H9 (cell line): ENCODE data around the gene ROBO3. TPM values are rescaled to one million over a fixed set of nuclear protein-coding genes. Genes with fewer than 3 reads are reported as not detected.

ENCODE experiments used
- DNase-seq: peaks from one replicate; pipeline ENCODE4 v3.0.0-alpha.2; 2017
- H2AFZ ChIP-seq: one replicate; pipeline ENCODE4 v1.6.1; 2013; ENCODE audit warnings: mild to moderate bottlenecking, low read length, control low read depth, moderate library complexity
- H2AK5ac ChIP-seq: 2 replicates; pipeline ENCODE4 v1.6.1; 2013; ENCODE audit warnings: low read length, control low read depth, mixed read lengths; ENCODE audit not compliant: insufficient read length
- H2BK120ac ChIP-seq: one replicate; pipeline ENCODE4 v1.6.1; 2013; ENCODE audit warnings: low read depth, mild to moderate bottlenecking, low read length, control low read depth, inconsistent platforms; ENCODE audit not compliant: poor library complexity, severe bottlenecking
- H2BK12ac ChIP-seq: 2 replicates; pipeline ENCODE4 v1.6.1; 2013; ENCODE audit warnings: low read length, control low read depth, mixed read lengths, low read depth; ENCODE audit not compliant: insufficient read length
- H2BK15ac ChIP-seq: 2 replicates; pipeline ENCODE4 v1.6.1; 2013; ENCODE audit warnings: low read depth, low read length, control low read depth
- H2BK20ac ChIP-seq: one replicate; pipeline ENCODE4 v1.6.1; 2013; ENCODE audit warnings: low read depth, mild to moderate bottlenecking, low read length, control low read depth, inconsistent platforms; ENCODE audit not compliant: poor library complexity, severe bottlenecking
- H2BK5ac ChIP-seq: 2 replicates; pipeline ENCODE4 v1.6.1; 2013; ENCODE audit warnings: low read length, control low read depth, mixed read lengths; ENCODE audit not compliant: insufficient read length
- H3K14ac ChIP-seq: 2 replicates; pipeline ENCODE4 v1.6.1; 2013; ENCODE audit warnings: low read length, control low read depth; ENCODE audit not compliant: insufficient read depth
- H3K18ac ChIP-seq: 2 replicates; pipeline ENCODE4 v1.6.1; 2013; ENCODE audit warnings: low read depth, mild to moderate bottlenecking, mixed read lengths, low read length, control low read depth; ENCODE audit not compliant: insufficient read length
- H3K23ac ChIP-seq: 2 replicates; pipeline ENCODE4 v1.6.1; 2013; ENCODE audit warnings: low read length, control low read depth, mixed read lengths, low read depth; ENCODE audit not compliant: insufficient read length
- H3K23me2 ChIP-seq: 2 replicates; pipeline ENCODE4 v1.6.1; 2013; ENCODE audit warnings: low read depth, mild to moderate bottlenecking, mixed read lengths, low read length, control low read depth; ENCODE audit not compliant: insufficient read length, poor library complexity, severe bottlenecking
- H3K27ac ChIP-seq: 2 replicates; pipeline ENCODE4 v1.5.1; 2013; ENCODE audit warnings: low read length, control low read depth, mixed read lengths, low read depth; ENCODE audit not compliant: insufficient read length
- H3K27me3 ChIP-seq: 2 replicates; pipeline ENCODE4 v1.6.1; 2013; ENCODE audit warnings: low read length, control low read depth, inconsistent platforms; ENCODE audit not compliant: insufficient read depth
- H3K4ac ChIP-seq: 2 replicates; pipeline ENCODE4 v1.6.1; 2013; ENCODE audit warnings: low read depth, mild to moderate bottlenecking, control low read depth, inconsistent platforms, low read length, moderate library complexity
- H3K4me1 ChIP-seq: 2 replicates; pipeline ENCODE4 v1.6.1; 2013; ENCODE audit warnings: low read length, control low read depth, inconsistent platforms; ENCODE audit not compliant: insufficient read depth
- H3K4me2 ChIP-seq: 2 replicates; pipeline ENCODE4 v1.6.1; 2013; ENCODE audit warnings: low read length, control low read depth, mixed read lengths; ENCODE audit not compliant: insufficient read length, insufficient read depth
- H3K56ac ChIP-seq: 2 replicates; pipeline ENCODE4 v1.6.1; 2013; ENCODE audit warnings: low read depth, mild to moderate bottlenecking, mixed read lengths, low read length, control low read depth; ENCODE audit not compliant: insufficient read length
- H3K79me1 ChIP-seq: 2 replicates; pipeline ENCODE4 v1.6.1; 2013; ENCODE audit warnings: low read depth, mild to moderate bottlenecking, moderate library complexity, low read length, control low read depth, inconsistent platforms; ENCODE audit not compliant: insufficient read depth, poor library complexity, severe bottlenecking
- H3K79me2 ChIP-seq: 2 replicates; pipeline ENCODE4 v1.6.1; 2013; ENCODE audit warnings: low read length, control low read depth, inconsistent platforms; ENCODE audit not compliant: insufficient read depth
- H3K9ac ChIP-seq: 2 replicates; pipeline ENCODE4 v1.6.1; 2013; ENCODE audit warnings: low read length, control low read depth, mixed read lengths; ENCODE audit not compliant: insufficient read length; ENCODE audit errors: extremely low read depth
- H3K9me3 ChIP-seq: one replicate; pipeline ENCODE4 v1.6.1; 2013; ENCODE audit warnings: low read depth, low read length, inconsistent platforms; ENCODE audit not compliant: control insufficient read depth
- H3T11ph ChIP-seq: one replicate; pipeline ENCODE4 v1.6.1; 2013; ENCODE audit warnings: mild to moderate bottlenecking, low read length, control low read depth, inconsistent platforms
- H4K20me1 ChIP-seq: one replicate; pipeline ENCODE4 v1.6.1; 2013; ENCODE audit not compliant: control insufficient read depth, insufficient read length, insufficient read depth
- H4K5ac ChIP-seq: 2 replicates; pipeline ENCODE4 v1.6.1; 2013; ENCODE audit warnings: low read depth, mild to moderate bottlenecking, mixed read lengths, low read length, control low read depth; ENCODE audit not compliant: insufficient read length
- H4K8ac ChIP-seq: replicated peaks from 2 replicates; pipeline ENCODE4 v1.6.1; 2013; ENCODE audit warnings: low read length, control low read depth, mixed read lengths, low read depth; ENCODE audit not compliant: insufficient read length
- H4K91ac ChIP-seq: 2 replicates; pipeline ENCODE4 v1.6.1; 2013; ENCODE audit warnings: low read depth, mild to moderate bottlenecking, moderate library complexity, mixed read lengths, low read length, control low read depth; ENCODE audit not compliant: insufficient read length
- H3K27ac Mint-ChIP-seq, 3 experiments: 2 replicates in 2 of 3; 3 replicates in 1 of 3; pipeline ENCODE4 v1.8.0; 2020 to 2021; ENCODE audit warnings: mixed read lengths in 3 of 3, mild to moderate bottlenecking in 1 of 3, moderate library complexity in 1 of 3
- H3K27me3 Mint-ChIP-seq: 2 replicates; pipeline ENCODE4 v1.8.0; 2021; ENCODE audit warnings: low read depth, mild to moderate bottlenecking, moderate library complexity, mixed read lengths
- H3K36me3 Mint-ChIP-seq, 3 experiments: 2 replicates in 2 of 3; 3 replicates in 1 of 3; pipeline ENCODE4 v1.8.0; 2020 to 2021; ENCODE audit warnings: low read depth in 3 of 3, mixed read lengths in 3 of 3; ENCODE audit not compliant: insufficient read depth in 1 of 3
- H3K4me1 Mint-ChIP-seq, 2 experiments: 2 replicates each; pipeline ENCODE4 v1.8.0; 2020; ENCODE audit warnings: mixed read lengths in 2 of 2
- H3K4me3 Mint-ChIP-seq, 2 experiments: 2 replicates in 1 of 2; 3 replicates in 1 of 2; pipeline ENCODE4 v1.8.0; 2020 to 2021; ENCODE audit warnings: mild to moderate bottlenecking in 2 of 2, mixed read lengths in 2 of 2, moderate library complexity in 1 of 2
- H3K9me3 Mint-ChIP-seq, 2 experiments: 2 replicates in 1 of 2; 3 replicates in 1 of 2; pipeline ENCODE4 v1.8.0; 2020; ENCODE audit warnings: mild to moderate bottlenecking in 2 of 2, mixed read lengths in 2 of 2, moderate library complexity in 1 of 2
- CTCF ChIP-seq: fragments of 200-600 bp; sonication (generic); conservative IDR thresholded peaks from 3 replicates; pipeline ENCODE4 v1.8.0; 2021; ENCODE audit warnings: antibody characterized with exemption, mild to moderate bottlenecking
- WGBS: extraction: QIAGEN DNeasy Blood & Tissue Kit; methylation state at CpG from one replicate; pipeline ENCODE4 v1.1.7; 2013; ENCODE audit warnings: missing lambda C conversion rate, low lambda C conversion rate, mixed read lengths; ENCODE audit not compliant: insufficient read length; ENCODE audit errors: extremely low coverage; 5-methylcytosine and 5-hydroxymethylcytosine counted together
- total RNA-seq: library from RNA; stranded (reverse); gene quantifications from 2 replicates; pipeline ENCODE4 v1.2.1, GENCODE V29; 2021

Gene ROBO3
- total RNA-seq, 1 experiment from 2014 or later, result 12.6 TPM

- Histone ChIP-seq H3K4ac (no peak overlapping the region), H3K4me2 (no peak overlapping the region), H3K56ac (no peak overlapping the region), H3K9ac (no peak overlapping the region), H2BK20ac (no peak overlapping the region), H3K18ac (no peak overlapping the region), H4K91ac (no peak overlapping the region), H2BK15ac (no peak overlapping the region), H2BK120ac (no peak overlapping the region), H3K79me2 (no peaks in the 10 kb centered on the region), H2BK12ac (no peak overlapping the region), H4K8ac (no peak overlapping the region), H4K20me1 (no peaks in the 10 kb centered on the region), H2AFZ (no peak overlapping the region), H2AK5ac (no peak overlapping the region), H2BK5ac (no peak overlapping the region), H4K5ac (no peak overlapping the region), H3K4me1 (no peaks in the 10 kb centered on the region), H3K27ac (no peak overlapping the region), H3K9me3 (no peaks in the 10 kb centered on the region), H3K23ac (no peak overlapping the region), H3K27me3 (peaks cover 48% of the 10 kb centered on the region), H3K79me1 (no peaks in the 10 kb centered on the region), H3K14ac (no peak overlapping the region), H3T11ph (no peak overlapping the region), H3K23me2 (peaks cover 3% of the 10 kb centered on the region)
- Mint-ChIP-seq H3K27me3 (peaks cover 45% of the 10 kb centered on the region), H3K9me3 (peaks cover 0 to 2% of the 10 kb centered on the region in 2 experiments; a peak in 1 of 5 replicates), H3K4me1 (peaks cover 16 to 37% of the 10 kb centered on the region in 2 experiments), H3K27ac (no peak overlapping the region), H3K36me3 (no peaks in the 10 kb centered on the region), H3K4me3 (peak overlapping the region in 1 of 2 experiments; percentile 43; a peak in 2 of 5 replicates)
- TF ChIP-seq CTCF, result no peak; the same call in 2 of the 3 replicates
- WGBS, result no CpG with 5 or more reads among the region's 3 CpGs
- peak; percentile 46 for DNase-seq
Measured at GRCh38 chr11:124837491-124837856, 27.8 kb upstream of the ROBO3 start.
